IPS-NIHi11 (cell line): ENCODE measurements around the gene PHKA1.
"Not testable (repeated sequence)": the region's sequence is repeated elsewhere in the genome, so short reads cannot be mapped to it uniquely, and the experiment has no call there.

Experiments used
- DNase-seq: peaks from one replicate; pipeline ENCODE4 v3.0.0; 2012; ENCODE audit warnings: mixed read lengths, low spot score

Gene PHKA1

DNA sequence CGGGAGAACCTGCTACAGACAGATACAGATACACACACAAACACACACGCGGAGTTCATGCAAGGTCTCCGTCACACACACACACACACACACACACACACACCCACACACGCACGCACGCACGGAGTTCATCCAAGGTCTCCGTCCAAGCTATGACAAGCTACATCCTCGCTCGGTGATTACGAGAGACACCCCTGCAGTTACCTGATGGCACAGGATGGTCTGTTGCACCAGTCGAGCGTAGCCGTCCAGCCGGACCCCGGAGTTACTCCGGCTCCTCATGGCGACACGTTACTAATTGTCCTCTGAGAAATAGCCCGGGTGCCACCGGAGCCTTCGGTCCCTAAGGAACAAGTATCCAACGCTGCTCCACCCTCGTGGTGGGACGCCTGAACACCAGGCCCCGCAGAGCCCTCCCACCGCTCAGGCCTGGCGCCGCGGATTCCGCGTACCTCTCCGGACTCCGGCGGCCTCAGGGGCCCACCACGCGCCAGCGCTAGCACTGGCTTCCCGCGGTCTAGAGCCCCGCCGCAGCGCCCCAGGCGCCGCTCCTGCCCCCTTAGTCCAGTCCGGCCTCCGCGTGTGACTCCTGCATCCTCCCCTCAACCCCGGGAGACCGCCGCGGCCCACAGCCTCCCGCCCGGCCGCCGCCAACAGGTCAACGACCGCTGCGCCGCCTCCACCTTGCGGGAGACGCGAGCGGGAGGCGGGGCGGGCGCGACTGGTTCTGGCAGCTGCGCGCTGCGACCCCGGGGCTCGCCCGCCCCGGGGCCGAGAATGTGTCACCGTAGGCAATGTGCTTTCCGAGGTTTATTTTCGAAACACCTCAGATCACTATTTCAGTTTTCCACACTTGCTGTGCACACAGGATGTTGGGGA lies at the start of gene PHKA1:
Gene PHKA1, minus strand, starts transcription at position 708 of the 879 bp plus-strand sequence. Its CDS starts 426 bp downstream, at position 282.
- DNase-seq = peak; percentile 47

DNA sequence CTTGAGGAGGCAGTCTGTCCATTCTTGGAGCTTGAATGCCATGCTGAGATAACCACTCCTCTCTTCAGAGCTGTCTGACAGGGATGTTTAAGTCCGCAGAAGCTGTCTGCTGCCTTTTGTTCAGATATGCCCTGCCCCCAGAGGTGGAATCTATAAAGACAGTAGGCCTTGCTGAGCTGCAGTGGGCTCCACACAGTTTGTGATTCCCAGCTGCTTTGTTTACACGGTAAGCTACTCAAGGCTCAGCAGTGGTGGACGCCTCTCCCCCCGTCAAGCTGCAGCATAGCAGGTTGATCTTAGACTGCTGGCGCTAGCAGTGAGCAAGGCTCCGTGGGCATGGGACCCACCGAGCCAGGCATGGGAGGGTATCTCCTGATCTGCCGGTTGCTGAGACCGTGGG lies 46.3 kb upstream of the PHKA1 start:
- DNase-seq = not testable (repeated sequence)

DNA sequence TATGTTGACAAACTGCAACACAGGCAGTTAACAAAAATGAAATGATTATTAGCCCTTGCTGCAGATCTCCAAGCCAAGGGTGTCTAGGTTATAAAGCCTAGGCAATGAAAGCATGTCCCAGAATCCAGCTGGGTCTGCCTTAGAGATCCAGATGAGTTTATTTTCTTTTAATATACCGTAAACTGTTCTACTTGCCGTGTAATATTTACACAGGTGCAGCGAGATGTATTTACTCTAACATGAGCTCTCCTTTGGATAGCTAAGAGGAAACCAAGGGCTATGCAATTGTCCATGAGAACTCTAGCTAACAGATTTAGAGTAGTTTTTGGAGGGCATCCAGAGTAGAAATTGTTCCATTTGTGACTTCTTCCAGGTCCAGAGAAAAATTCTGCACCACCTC lies 34.4 kb upstream of the PHKA1 start:
- not testable (repeated sequence) for DNase-seq

DNA sequence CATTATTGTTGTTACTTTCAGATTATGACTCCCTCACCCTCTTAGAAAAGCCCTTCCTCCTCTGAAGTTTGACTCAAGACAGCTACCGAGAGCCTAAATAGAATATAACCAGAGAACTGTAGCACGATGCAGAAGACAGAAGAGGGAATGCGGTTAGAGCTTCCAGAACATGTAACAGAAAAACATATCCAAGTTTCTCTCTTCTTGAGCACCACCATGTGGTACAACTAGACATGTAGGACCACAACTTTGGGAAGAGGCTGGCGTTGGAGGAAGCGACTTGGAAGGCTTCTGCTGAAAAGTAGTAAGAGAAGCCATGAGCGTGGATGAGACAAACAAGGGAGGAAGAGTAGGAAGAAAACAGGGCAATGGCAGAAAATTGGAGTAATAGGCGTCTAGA lies 31.4 kb upstream of the PHKA1 start:
- DNase-seq = not testable (repeated sequence)

DNA sequence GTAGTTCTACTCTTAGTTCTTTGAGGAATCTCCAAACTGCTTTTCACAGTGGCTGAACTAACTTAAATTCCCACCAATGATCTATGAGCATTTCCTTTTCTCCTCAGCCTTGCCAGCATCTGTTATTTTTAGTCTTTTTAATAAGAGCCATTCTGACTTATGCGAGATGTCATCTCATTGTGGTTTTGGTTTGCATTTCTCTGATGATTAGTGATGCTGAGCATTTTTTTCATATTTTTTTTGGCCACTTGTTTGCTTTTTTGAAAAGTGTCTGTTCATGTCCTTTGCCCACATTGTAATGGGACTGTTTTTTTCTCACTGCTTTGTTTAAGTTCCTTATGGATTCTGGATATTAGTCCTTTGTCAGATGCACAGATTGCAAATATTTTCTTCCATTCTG lies 21.5 kb upstream of the PHKA1 start:
- no peak for DNase-seq

DNA sequence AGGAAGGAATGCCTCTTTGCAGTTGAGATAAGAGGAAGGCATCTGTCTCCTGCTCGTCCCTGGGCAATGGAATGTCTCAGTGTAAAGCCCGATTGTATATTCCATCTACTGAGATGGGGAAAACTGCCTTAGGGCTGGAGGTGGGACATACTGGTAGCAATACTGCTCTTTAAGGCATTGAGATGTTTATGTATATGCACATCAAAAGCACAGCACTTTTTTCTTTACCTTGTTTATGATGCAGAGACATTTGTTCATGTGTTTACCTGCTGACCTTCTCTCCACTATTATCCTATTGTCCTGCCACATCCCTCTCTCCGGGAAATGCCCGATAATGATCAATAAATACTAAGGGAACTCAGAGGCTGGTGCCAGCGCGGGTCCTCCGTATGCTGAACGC lies 19.5 kb upstream of the PHKA1 start:
- DNase-seq = not testable (repeated sequence)

DNA sequence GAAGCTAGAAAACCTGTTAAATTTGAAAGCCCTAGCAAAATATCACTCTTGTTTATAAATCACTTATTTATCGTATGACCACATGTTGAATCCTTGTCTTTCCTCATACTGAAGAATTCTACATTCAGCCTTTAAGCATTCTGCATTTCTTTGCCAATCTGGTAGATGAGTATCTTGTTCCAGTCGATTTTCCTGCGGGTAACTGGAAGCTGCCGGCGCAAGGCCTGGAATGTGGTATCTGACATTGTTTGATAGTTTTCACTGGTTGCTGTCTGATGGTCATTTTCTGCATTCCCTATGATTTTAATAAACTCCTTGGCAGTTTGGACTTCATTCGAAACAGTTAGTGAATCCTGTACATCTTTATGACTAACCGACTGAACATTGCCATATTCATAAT lies 13.7 kb upstream of the PHKA1 start:
- no peak for DNase-seq

DNA sequence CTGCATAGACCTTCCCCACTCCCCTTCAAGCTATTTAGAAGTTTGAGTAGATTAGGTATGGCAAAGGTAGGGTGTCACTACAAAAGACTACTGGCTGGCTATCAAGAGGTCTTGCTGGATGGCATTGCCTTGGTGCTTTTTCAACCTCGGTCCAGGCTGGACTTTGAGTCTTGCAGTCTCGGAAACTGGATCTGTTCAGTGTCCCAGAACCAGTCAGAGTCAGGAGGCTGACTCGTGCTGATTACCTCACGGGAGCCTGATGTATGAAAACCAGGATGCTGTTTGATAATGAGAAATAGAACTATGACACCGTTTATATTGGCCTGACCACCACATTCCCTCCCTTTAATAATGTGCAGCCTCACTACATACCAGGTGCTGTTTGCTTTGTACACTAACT lies 2.7 kb upstream of the PHKA1 start:
- no peak for DNase-seq

DNA sequence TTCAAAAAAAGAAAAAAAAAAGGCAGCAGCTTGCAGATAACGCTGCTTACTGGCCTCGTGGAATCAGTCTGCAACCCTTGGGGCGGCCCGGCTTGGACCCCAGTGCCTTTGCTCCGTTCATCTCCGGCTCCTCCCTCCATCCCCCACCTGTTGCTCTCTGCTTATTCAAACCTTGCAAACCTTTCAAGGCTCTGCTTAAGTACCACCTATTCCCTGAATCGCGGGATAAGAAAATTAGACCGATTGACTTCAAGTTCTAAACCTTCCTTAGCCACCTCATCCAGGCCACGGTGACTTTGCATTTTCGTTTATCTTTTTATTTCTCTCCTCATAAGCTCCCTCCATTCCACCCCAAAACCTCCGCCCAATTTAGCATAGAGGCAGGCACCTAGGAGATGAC lies 1.4 kb upstream of the PHKA1 start:
- no peak for DNase-seq

DNA sequence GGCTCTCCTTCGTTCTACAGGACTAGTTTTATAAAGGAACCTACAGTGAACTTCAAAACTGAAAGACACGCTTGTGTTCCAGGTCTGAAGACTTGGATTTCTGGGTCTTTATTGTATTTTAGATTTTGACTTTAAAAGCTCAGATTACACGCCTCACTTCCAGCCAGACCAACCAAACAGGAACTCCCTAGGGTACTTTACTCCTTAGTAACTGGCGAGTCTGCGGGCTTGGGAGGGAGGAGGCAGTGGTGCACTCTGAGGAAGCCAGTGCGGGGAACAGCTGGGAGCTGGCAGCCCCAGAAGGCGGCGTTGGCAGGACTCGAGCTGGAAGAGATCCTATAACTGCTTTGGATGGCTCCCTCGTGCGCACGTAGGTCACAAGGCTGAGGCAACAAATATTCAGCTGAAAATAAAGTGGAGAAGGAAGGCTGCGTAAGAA lies 391 bp upstream of the PHKA1 start:
- peak; percentile 43 for DNase-seq

DNA sequence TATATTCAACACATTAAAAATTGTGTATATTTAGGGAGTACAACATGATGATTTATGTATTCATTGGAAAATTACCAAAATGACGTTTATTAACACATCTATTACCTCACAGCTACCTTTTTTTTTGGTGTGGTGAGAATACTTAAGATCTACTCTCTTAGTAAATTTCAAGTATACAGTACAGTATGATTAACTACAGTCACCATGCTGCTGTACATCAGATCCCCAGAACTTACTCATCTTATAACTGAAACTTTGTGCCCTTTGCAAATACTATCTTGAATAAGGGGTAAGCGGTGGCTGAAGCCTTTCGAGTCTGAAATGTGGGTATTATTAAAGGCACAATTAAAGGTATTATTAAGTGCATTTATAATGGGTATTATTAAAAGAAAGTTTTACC lies 976 bp downstream of the PHKA1 start:
- DNase-seq = no peak

DNA sequence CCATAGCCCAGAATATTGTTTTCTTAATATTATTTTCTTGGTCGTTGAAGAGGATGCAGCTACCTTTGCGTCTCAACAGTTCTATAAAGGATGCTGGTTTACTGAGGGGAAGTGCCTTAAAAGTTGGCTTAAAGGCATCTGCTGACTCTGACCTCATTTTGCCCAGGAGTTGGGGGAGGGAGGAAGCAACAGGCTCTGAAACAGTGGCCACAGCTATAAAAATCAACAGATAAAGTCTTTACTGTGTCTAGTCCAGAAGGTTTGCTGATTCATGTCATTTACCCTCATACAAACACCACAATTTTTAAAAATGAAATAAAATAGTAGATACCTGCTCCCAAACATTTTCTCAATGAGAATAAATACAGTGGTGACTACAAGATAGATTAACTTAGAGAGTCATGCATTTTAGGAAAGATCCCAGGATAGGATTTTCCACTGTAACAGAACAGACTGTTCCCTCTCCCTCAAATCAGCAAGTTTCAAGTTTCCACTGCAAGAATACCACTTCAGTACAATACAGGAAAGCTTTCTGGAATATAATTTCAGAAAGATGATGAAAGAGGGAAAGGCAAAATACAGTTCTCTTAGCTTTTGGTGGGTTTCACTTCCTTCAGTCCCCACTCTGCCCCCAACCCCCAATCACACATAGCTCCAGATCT lies 1.9 kb downstream of the PHKA1 start:
- DNase-seq = no peak

DNA sequence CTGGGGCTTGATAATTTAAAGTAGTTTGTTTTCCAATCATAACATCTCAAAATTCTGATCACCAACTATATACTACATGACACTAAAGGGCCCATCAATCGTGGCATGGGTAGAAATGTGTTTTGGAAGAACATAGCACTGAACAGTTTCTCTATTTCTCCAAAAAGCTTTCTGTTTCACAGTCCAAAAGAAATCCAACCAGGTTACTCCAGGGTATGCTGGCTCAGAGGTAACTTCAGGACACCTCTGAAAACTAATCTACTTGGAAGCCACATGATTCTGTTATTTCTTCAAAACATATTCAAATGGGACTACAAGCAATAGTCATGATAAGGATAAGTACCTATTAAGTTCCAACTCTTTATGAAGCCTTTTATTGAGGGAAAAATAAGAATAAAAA lies 8.3 kb downstream of the PHKA1 start:
- no peak for DNase-seq

DNA sequence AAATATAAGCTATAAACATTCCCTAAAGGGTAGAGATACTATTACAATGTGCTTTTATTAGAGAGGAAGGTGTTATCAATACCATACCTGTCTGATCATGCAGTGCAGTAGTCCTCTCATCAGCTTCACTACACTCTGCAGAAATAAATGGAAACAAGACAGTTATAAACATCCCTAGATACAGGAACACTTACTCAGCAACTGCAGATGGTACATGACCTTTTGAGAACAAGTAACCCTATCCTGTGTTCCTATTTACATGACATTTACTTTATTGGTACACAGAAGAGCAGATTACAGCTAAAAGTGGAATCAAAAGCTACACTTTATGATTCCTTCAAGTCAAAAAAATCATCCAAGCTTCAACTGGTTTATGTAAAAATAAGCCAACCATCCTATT lies 9.0 kb downstream of the PHKA1 start:
- DNase-seq = no peak

DNA sequence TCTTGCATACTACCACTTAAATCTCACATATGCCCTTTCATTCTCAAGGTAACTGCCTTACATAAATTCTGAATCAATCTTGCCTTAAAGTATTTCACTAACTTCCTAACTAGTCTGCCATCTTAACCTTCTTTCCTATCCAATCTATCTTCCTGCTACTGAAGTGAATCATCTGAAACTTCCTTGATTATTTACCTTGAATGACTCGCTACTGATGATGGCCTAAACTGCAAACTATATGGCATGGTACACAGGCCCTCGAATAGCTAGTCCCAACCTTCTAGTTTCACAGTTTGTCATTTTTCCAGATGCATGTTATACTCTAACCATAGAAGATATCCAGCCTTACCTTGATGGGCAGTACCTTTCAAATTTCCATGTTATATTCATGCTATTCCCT lies 19.9 kb downstream of the PHKA1 start:
- DNase-seq = no peak

DNA sequence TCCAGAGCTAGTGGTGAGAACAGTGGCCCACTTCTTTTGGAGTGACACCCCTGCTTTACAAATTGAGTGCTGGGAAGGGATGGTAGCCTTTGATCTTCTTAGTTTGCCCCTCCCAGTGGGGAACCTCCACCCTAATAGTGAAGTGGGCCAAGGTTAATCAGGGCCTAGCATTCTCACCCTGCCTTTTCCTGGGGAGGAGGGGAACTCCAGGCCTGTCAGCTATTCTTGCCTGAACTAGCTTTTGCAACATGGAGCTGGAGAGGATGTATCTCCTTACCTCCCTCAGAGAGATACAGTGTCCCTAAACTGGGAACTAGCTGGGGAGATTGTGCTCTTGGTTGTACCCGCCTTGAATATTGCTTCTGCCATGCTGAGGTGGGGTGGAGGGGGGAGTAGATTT lies 20.6 kb downstream of the PHKA1 start:
- DNase-seq = no peak

DNA sequence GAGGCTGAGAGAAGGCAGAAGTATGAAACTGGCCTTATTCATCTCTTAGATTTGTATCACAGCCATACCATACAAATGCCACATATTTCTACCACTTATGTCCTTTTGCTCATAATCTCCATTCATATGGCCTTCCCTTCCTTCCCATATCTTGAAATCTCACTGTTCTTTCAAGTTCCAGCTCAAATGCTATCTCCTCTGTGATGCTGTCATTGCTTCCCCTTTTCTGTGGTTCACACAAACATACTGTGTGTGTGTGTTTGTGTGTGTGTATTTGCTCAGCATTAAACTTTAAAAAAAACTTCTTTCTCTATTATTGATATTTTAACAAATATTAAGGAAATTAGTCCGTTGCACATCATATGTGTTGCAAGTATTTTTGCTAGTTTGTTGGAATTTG lies 26.7 kb downstream of the PHKA1 start:
- DNase-seq = no peak

DNA sequence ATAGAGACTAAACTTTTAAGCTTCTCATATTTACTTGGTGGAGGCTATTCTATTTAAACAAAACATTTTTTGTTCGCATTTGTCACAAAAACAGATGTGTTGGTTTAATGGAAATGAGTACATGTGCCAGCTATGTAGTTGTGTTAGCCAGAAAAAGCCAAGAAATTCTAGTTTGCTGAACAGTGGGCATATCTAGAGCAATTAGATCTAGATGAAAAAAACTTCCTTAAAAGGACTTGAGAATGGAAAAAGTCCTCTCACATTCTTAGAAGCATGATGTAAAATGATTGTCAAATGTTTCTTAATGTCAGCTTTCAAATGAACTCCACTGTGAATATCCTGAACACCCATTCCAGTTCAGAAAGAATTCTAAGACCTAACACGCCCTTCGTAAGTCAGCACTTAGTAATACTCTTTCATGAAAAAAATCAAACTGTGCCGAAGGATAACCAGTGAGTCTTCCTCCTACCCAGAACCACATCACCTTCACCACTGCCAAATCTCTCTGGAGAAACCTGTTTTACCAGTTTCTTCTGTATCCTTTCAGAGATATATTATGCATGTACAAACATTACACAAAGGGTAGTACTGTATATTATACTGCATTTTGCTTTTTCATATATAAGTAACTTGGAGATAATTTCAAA lies 28.2 kb downstream of the PHKA1 start:
- DNase-seq = no peak

DNA sequence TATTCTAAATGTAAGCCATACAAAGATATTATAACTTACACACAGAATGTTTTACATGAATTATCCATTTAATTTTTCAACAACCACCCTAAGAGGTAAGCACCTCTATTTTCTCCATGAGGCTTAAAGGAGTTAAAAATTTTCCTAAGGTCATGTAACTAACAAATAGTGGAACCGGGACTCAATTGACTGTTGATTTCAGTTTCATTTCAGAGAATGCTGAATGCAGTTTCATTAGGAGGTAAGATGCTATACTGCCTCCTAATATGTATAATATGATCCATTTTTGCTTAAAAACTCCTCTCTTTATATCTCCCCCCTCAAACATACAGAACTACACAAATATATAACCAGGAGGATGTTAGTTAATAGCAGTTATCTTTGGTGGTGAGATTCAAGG lies 29.1 kb downstream of the PHKA1 start:
- no peak for DNase-seq

DNA sequence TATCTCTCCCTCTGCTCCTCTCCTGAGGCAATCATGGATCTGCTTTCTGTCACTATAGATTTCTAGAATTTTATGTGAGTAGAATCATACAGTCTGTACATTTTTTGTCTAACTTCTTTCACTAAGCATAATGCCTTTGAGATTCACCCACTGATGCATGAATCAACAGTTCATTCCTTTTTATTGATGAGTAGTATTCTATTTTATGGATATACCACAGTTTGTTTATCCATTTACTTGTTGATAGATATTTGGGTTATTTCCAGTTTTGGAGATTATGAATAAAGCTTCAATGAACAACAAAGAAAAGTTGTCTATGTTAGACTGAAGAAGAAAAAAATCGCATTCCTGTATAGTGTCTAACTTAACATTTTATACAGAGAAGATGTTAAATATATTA lies 30.5 kb downstream of the PHKA1 start:
- DNase-seq = no peak

DNA sequence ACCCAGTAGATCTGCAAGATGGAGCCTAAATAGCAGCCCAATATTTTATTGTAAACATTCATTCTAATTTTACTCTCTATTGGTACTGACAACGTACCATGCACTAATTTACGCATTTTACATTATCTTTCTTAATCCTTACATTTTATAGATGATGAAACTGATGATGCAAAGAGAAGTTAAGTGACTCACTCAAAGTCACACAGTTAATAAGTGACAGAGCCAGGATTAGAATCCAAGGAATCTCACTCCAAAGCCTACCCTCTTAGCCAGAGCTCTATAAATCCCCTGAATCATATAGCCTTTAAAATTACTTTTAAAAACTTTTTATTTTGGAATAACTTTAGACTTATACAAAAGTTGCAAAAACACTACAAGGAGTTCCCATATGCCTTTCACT lies 37.6 kb downstream of the PHKA1 start:
- DNase-seq = no peak

DNA sequence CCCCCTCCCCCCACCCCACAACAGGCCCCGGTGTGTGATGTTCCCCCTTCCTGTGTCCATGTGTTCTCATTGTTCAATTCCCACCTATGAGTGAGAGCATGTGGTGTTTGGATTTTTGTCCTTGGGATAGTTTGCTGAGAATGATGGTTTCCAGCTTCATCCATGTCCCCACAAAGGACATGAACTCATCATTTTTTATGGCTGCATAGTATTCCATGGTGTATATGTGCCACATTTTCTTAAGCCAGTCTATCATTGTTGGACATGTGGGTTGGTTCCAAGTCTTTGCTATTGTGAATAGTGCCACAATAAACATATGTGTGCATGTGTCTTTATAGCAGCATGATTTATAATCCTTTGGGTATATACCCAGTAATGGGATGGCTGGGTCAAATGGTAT lies 40.2 kb downstream of the PHKA1 start:
- not testable (repeated sequence) for DNase-seq

DNA sequence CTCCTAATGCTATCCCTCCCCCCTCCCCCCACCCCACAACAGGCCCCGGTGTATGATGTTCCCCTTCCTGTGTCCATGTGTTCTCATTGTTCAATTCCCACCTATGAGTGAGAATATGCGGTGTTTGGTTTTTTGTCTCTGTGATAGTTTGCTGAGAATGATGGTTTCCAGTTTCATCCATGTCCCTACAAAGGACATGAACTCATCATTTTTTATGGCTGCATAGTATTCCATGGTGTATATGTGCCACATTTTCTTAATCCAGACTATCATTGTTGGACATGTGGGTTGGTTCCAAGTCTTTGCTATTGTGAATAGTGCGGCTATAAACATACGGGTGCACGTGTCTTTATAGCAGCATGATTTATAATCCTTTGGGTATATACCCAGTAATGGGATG lies 44.6 kb downstream of the PHKA1 start:
- not testable (repeated sequence) for DNase-seq
